OCI-LY3 (cell line): ENCODE measurements around the gene PRPH.

Source experiments
- CTCF ChIP-seq: fragments of 200-600, 300-600 bp; sonication (generic); IDR thresholded peaks from 2 replicates; pipeline ENCODE4 v1.5.1; 2014; ENCODE audit warnings: antibody characterized with exemption, low read length, low read depth
- EZH2phosphoT487 ChIP-seq: fragments of 200-600 bp; shearing (Covaris generic); IDR thresholded peaks from 2 replicates; pipeline ENCODE4 v1.6.1; 2018; ENCODE audit warnings: antibody characterized with exemption, mixed run types, low read depth

- TF ChIP-seq CTCF: no peak
- TF ChIP-seq EZH2phosphoT487: no peak
Measured at GRCh38 chr12:49294804-49295081, 204 bp upstream of the PRPH start.
